Right cardiac atrium (tissue), 5 donors: Measurements from ENCODE around the gene SCAF8. TPM values are rescaled to one million over a fixed set of nuclear protein-coding genes. Genes with fewer than 3 reads are reported as not detected.

Source experiments
- ATAC-seq, 2 donors: fragments of 200-7000 bp; cut with Tn5 transposase; one replicate each; pipeline versions ENCODE4 v1.8.0 to v1.9.1; 2020; ENCODE audit warnings: moderate library complexity in 2 of 2, mild to moderate bottlenecking in 1 of 2
- DNase-seq, 3 donors: peaks; one replicate each; pipeline ENCODE4 v3.0.0-alpha.2; 2020
- H3K27ac ChIP-seq: one replicate; pipeline ENCODE4 v1.5.1; 2013; ENCODE audit warnings: mild to moderate bottlenecking, low read length, control low read depth, moderate library complexity
- H3K27me3 ChIP-seq: one replicate; pipeline ENCODE4 v1.6.1; 2013; ENCODE audit not compliant: control insufficient read depth, insufficient read depth
- H3K4me1 ChIP-seq: one replicate; pipeline ENCODE4 v1.6.1; 2013; ENCODE audit warnings: low read length; ENCODE audit not compliant: control insufficient read depth, insufficient read depth
- H3K4me3 ChIP-seq: one replicate; pipeline ENCODE4 v1.5.1; 2013; ENCODE audit warnings: low read length, control low read depth
- H3K9me3 ChIP-seq: one replicate; pipeline ENCODE4 v1.6.1; 2013; ENCODE audit warnings: low read length; ENCODE audit not compliant: control insufficient read depth
- WGBS: extraction: QIAGEN DNeasy Blood & Tissue Kit; methylation state at CpG from one replicate; pipeline ENCODE4 v1.1.7; 2013; 5-methylcytosine and 5-hydroxymethylcytosine counted together
- intact Hi-C, 4 donors: fragments of 100-400 bp; cut with DNase I; formaldehyde crosslinking; loops; one replicate each; pipeline versions ENCODE4 v1.11.0 to v1.14.0; 2022 to 2023
- polyA plus RNA-seq: library from polyadenylated mRNA; stranded (reverse); fragments of 200-250 nt; gene quantifications from one replicate; pipeline ENCODE4 v1.2.3, GENCODE V29; 2013
- total RNA-seq, 4 donors: library from RNA; stranded (reverse); fragmentation: NEBNext Ultra II Directional; extraction: Animal tissue kit (Norgen Biotek cat#: 25700); gene quantifications; one replicate each; pipeline ENCODE4 v1.2.1, GENCODE V29; 2021
- donor health status: healthy with polysubstance abuse.
- donor health status: DM: no; HTN: yes; CAD: no.
- donor health status: DM: no; HTN: no; CAD: no.
- donor health status: DM: no; HTN: yes; CAD: no; lungs with severe emphysema.
- donor health status: DM: yes; HTN: yes; CAD: no.

Gene SCAF8
- total and polyA plus RNA-seq, 5 donors, result 11.2 to 46.4 (median 42.5) TPM

DNA sequence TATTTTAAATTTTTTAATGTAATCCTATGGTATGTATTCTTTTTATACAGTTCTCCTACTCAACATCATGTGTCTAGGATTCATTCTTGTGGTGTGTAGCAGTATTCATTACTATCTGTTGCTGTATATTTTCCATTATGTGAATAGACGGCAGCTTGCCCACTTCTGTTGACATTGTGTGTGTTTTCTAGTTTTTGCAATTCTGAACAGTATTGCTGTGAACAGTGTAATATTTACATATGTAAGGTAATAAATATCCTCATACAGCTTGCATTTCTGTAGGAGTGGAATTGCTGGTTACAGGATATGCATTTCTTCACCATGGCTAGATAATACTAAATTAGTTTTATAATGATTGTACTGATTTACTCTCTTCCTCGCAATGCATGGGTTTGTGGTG lies 51.9 kb downstream of the SCAF8 start:
- ATAC-seq, result no peak
- Histone ChIP-seq H3K4me3 (no peak overlapping the region), H3K27me3 (no peaks in the 10 kb centered on the region), H3K4me1 (no peaks in the 10 kb centered on the region), H3K9me3 (no peaks in the 10 kb centered on the region), H3K27ac (no peak overlapping the region)
- WGBS, result 90% methylated on average over 2 of the region's 2 CpGs
- DNase-seq, result no peak
- intact Hi-C loops, result no loop called here

GRCh38 chr6:154786144-154786868 lies 53.1 kb downstream of the SCAF8 start:
- H3K4me1 ChIP-seq, result no peaks in the 10 kb centered on the region
- intact Hi-C loops, result no loop called here
- no peak for DNase-seq
- H3K4me3 ChIP-seq, result no peak overlapping the region
- 95% methylated on average over 9 of the region's 9 CpGs for WGBS
- no peak for ATAC-seq
- H3K27ac ChIP-seq, result no peak overlapping the region
- no peaks in the 10 kb centered on the region for H3K9me3 ChIP-seq
- no peaks in the 10 kb centered on the region for H3K27me3 ChIP-seq

DNA sequence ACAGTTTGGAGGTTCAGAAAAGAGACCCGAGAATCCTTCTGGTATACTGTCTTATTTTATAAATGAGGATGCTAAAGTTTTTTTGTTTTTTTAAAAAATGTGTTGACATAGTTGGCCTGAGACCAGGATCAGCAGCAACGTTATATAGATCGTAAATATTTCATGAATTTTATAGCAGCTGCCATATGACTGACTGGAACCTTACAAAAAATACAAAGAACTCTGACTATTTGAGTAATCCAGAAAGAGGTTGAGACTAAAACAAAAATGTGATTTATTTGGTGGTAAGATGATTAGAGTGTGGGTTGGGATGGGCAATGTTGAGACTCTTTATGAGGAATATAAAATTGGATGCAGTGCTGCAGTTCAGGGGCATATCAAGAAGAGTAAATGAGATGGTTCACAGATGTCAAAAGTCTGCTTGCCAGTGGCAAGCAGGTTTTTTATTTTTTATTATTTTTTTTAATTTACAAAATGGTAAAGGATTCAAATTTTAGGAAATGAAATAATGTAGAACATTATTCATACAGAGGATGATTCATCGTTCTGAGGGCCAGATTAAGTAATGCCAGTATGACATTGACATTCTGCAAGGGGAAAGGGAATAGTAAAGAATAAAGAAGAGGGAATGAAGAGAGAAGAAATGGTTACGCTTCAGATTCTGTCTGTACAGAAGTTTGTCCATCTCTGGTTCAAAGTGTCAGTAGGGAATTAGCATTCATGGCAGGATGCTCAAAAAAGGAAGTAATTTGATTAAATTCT lies 58.5 kb downstream of the SCAF8 start:
- intact Hi-C loops, result loop anchor here in 1 of 4 donors (10.0 kb wide), 1 partner anchor 57 kb away; the partner anchor contains the start of gene SCAF8

DNA sequence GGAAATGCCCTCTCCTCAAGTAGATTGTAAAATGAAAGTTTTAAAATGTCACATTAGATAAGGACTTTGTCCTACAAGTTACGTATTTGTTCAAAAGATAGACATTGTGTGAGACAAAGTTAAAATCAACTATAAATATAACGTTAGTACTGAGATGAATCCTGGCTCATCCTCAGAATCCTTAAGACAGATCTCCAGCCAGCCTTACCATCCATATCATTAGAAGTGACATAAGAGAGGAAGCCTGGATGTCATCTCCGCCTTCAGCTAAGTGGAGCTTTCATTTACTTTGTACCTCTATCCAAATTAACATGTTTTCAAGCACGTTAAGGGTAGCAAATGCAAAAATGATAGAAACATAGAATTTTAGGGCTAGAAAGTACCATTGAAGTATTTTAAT lies 59.1 kb downstream of the SCAF8 start:
- intact Hi-C loops, result loop anchor here in 1 of 4 donors (10.0 kb wide), 1 partner anchor 58 kb away; the partner anchor contains the start of gene SCAF8
- DNase-seq, result no peak
- Histone ChIP-seq H3K27ac (no peak overlapping the region), H3K9me3 (no peaks in the 10 kb centered on the region), H3K4me1 (no peaks in the 10 kb centered on the region), H3K4me3 (no peak overlapping the region), H3K27me3 (no peaks in the 10 kb centered on the region)
- no peak for ATAC-seq
- WGBS, result 69% methylated on average over 4 of the region's 4 CpGs

More for the DNA sequence above, 58.5 kb downstream of the SCAF8 start:
- 68% methylated on average over 5 of the region's 5 CpGs for WGBS
- DNase-seq (no peak), ATAC-seq (no peak)
- Histone ChIP-seq H3K27ac (no peak overlapping the region), H3K27me3 (no peaks in the 10 kb centered on the region), H3K4me1 (no peaks in the 10 kb centered on the region), H3K4me3 (no peak overlapping the region), H3K9me3 (no peaks in the 10 kb centered on the region)

GRCh38 chr6:154792761-154793160 lies 59.5 kb downstream of the SCAF8 start:
- DNase-seq (no peak), ATAC-seq (no peak)
- Histone ChIP-seq H3K27ac (no peak overlapping the region), H3K27me3 (no peaks in the 10 kb centered on the region), H3K9me3 (no peaks in the 10 kb centered on the region), H3K4me1 (no peaks in the 10 kb centered on the region), H3K4me3 (no peak overlapping the region)
- WGBS, result 92% methylated on average over 3 of the region's 3 CpGs
- intact Hi-C loops, result loop anchor here in 1 of 4 donors (10.0 kb wide), 1 partner anchor 58 kb away; the partner anchor contains the start of gene SCAF8

DNA sequence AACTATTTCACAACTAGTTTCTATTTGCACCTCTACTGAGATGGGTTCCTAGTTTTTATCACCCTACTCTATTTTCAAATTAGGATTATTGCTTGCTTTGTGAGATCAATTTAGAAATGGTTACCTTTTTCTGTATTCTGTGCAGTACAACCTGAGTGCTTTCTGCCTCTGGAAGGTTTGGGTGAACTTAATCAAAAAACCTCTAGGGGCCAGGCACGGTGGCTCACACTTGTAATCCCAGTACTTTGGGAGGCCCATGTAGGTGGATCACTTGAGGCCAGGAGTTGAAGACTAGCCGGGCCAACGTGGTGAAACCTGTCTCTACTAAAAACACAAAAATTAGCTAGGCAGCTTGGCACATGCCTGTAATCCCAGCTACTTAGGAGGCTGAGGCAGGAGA lies 63.3 kb downstream of the SCAF8 start:
- Histone ChIP-seq H3K4me1 (no peaks in the 10 kb centered on the region), H3K27ac (no peak overlapping the region), H3K27me3 (no peaks in the 10 kb centered on the region), H3K4me3 (no peak overlapping the region), H3K9me3 (no peaks in the 10 kb centered on the region)
- ATAC-seq, result no peak
- 93% methylated on average over 3 of the region's 3 CpGs for WGBS
- intact Hi-C loops, result loop anchor here in 1 of 4 donors (10.0 kb wide), 1 partner anchor 62 kb away; the partner anchor contains the start of gene SCAF8
- no peak for DNase-seq

DNA sequence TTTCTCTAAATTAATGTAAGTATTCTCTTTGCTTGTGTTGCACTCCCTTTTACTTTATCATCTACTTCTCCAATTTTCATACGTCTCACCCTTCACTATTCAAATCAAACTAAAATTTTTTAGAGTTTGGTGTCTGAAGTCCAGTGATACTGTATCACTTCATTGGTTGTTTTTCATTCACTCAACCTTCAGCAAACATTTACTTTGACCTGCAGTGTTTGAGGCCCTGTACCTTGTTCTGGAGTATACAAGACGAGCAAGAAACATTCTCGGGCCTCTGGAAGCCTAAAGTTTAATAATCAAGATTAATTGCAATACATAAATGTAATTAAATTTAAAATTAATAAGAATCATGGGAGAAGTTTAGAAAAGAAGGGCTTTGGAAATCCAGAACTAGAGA lies 64.6 kb downstream of the SCAF8 start:
- Histone ChIP-seq H3K27me3 (no peaks in the 10 kb centered on the region), H3K27ac (no peak overlapping the region), H3K4me1 (no peaks in the 10 kb centered on the region), H3K4me3 (no peak overlapping the region), H3K9me3 (no peaks in the 10 kb centered on the region)
- DNase-seq, result no peak
- intact Hi-C loops, result loop anchor here in 1 of 4 donors (10.0 kb wide), 1 partner anchor 63 kb away; the partner anchor contains the start of gene SCAF8
- no peak for ATAC-seq
- 94% methylated on average over 3 of the region's 3 CpGs for WGBS

GRCh38 chr6:154800338-154800737 lies 67.1 kb downstream of the SCAF8 start:
- intact Hi-C loops, result loop anchor here in 2 of 4 donors (5.0 to 10.0 kb wide), 2 partner anchors 46 to 123 kb away; no protein-coding TSS in a partner anchor
- H3K27me3 ChIP-seq, result no peaks in the 10 kb centered on the region
- H3K9me3 ChIP-seq, result no peaks in the 10 kb centered on the region
- H3K4me1 ChIP-seq, result no peaks in the 10 kb centered on the region
- DNase-seq (no peak), ATAC-seq (no peak)
- no peak overlapping the region for H3K27ac ChIP-seq
- H3K4me3 ChIP-seq, result no peak overlapping the region

- H3K9me3 ChIP-seq, result no peaks in the 10 kb centered on the region
- WGBS, result 19% methylated on average over 2 of the region's 2 CpGs
- intact Hi-C loops, result loop anchor here in 3 of 4 donors (5.0 to 10.0 kb wide), 3 partner anchors 51 to 128 kb away; partner anchors contain the start of gene SCAF8 (in 2 of the 3)
- H3K27ac ChIP-seq, result no peak overlapping the region
- ATAC-seq (no peak), DNase-seq (no peak)
- H3K27me3 ChIP-seq, result no peaks in the 10 kb centered on the region
- H3K4me3 ChIP-seq, result no peak overlapping the region
- no peaks in the 10 kb centered on the region for H3K4me1 ChIP-seq
Measured at GRCh38 chr6:154805288-154805911, 72.2 kb downstream of the SCAF8 start.

- DNase-seq, result no peak
- no peak overlapping the region for H3K4me3 ChIP-seq
- no peak overlapping the region for H3K27ac ChIP-seq
- no peaks in the 10 kb centered on the region for H3K9me3 ChIP-seq
- no peaks in the 10 kb centered on the region for H3K4me1 ChIP-seq
- no peaks in the 10 kb centered on the region for H3K27me3 ChIP-seq
- no peak for ATAC-seq
- 72% methylated on average over 3 of the region's 3 CpGs for WGBS
- intact Hi-C loops, result loop anchor here in 3 of 4 donors (5.0 to 10.0 kb wide), 3 partner anchors 52 to 130 kb away; partner anchors contain the start of gene SCAF8 (in 2 of the 3)
Measured at GRCh38 chr6:154806804-154807203, 73.6 kb downstream of the SCAF8 start.
